GM12874 (cell line): Measurements from ENCODE around the gene MAPK8IP2.

Source experiments
- TF ChIP-seq, protein P1 (sequence below): IDR thresholded peaks from 2 replicates; pipeline ENCODE4 v1.5.1; 2011; ENCODE audit warnings: low read depth, mild to moderate bottlenecking, control low read depth, low read length, moderate library complexity; ENCODE audit not compliant: insufficient read depth

The MAPK8IP2 gene

DNA sequence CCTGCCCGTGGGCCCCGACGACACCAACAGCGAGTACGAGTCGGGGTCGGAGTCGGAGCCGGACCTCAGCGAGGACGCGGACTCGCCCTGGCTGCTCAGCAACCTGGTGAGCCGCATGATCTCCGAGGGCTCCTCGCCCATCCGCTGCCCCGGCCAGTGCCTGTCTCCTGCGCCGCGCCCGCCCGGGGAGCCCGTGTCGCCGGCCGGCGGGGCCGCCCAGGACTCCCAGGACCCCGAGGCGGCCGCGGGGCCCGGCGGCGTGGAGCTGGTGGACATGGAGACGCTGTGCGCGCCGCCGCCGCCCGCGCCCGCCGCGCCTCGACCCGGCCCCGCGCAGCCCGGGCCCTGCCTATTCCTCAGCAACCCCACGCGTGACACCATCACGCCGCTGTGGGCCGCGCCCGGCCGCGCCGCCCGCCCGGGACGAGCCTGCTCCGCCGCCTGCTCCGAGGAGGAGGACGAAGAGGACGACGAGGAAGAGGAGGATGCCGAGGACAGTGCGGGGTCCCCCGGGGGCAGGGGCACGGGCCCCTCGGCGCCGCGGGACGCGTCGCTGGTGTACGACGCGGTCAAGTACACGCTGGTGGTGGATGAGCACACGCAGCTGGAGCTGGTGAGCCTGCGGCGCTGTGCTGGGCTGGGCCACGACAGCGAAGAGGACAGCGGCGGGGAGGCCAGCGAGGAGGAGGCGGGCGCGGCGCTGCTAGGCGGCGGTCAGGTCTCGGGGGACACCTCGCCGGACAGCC is 3.8 kb downstream of the MAPK8IP2 start:
- TF ChIP-seq, protein P1, sequence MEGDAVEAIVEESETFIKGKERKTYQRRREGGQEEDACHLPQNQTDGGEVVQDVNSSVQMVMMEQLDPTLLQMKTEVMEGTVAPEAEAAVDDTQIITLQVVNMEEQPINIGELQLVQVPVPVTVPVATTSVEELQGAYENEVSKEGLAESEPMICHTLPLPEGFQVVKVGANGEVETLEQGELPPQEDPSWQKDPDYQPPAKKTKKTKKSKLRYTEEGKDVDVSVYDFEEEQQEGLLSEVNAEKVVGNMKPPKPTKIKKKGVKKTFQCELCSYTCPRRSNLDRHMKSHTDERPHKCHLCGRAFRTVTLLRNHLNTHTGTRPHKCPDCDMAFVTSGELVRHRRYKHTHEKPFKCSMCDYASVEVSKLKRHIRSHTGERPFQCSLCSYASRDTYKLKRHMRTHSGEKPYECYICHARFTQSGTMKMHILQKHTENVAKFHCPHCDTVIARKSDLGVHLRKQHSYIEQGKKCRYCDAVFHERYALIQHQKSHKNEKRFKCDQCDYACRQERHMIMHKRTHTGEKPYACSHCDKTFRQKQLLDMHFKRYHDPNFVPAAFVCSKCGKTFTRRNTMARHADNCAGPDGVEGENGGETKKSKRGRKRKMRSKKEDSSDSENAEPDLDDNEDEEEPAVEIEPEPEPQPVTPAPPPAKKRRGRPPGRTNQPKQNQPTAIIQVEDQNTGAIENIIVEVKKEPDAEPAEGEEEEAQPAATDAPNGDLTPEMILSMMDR = no peak

GRCh38 chr22:50605002-50605612 is 4.5 kb downstream of the MAPK8IP2 start:
- TF ChIP-seq, protein P1 = no peak

DNA sequence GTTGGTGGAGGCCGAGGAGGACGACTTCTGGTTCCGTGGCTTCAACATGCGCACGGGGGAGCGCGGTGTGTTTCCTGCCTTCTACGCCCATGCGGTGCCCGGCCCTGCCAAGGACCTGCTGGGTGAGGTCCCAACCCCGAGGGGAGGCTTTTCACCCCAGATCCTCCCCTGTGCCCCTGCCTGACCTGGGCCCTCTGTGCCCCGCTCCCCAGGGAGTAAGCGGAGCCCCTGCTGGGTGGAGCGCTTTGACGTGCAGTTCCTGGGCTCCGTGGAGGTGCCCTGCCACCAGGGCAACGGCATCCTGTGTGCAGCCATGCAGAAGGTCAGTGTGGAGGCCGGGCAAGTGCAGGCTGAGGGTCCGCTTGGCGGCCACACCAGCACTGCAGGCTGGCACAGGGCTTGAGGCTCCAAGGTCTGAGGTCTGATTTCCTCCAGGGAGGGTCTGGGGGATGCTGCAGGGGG is 5.1 kb downstream of the MAPK8IP2 start:
- TF ChIP-seq, protein P1 = no peak

GRCh38 chr22:50606165-50606945 is 5.8 kb downstream of the MAPK8IP2 start:
- TF ChIP-seq, protein P1 = peak; percentile 41

- TF ChIP-seq, protein P1 = no peak
Observed at GRCh38 chr22:50606946-50607658, 6.5 kb downstream of the MAPK8IP2 start.

DNA sequence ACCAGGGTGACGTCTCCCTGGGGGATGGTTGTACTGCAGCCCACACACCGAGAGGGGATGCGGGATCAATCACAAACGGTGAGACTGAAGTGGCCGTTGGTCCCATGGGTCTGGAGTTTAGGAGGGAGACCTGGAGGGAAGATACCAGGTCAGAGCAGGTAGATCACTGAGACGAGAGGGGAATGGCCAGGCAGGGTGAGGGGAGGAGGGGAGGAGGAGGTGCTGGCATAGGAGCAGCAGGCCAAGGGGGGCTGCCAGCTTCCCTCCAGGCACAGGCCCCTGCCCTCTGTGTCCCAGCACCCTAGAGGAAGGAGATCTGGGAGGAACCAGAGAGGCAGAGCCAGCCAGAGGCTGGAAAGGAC is 7.0 kb downstream of the MAPK8IP2 start:
- TF ChIP-seq, protein P1 = no peak

DNA sequence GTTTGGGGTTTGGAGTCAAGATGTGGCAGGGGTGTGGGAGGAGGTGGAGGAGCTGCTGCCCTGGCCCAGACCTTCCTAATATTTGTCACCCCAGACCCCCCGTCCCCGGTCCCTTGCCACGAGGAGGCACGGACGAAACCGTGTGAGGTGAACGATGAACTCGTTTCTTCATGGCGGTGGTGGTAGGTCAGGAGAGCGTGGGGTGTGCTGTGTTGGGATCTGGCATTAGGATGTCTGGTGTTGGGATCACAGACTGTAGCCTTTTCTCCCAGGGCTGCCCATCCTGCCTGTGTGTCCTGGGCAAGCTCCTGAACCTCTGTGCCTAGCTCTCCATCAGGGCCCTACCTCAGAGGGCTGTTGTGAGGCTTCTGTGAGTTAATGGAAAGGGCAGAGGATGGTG is 8.4 kb downstream of the MAPK8IP2 start:
- TF ChIP-seq, protein P1 = no peak
